Spinal cord (tissue), 10 donors: ENCODE measurements around the gene MSI2. TPM values are rescaled to one million over a fixed set of nuclear protein-coding genes. Genes with fewer than 3 reads are reported as not detected.
"Not testable (repeated sequence)": the region's sequence is repeated elsewhere in the genome, so short reads cannot be mapped to it uniquely, and the experiment has no call there.

Experiments used
- DNase-seq, 6 donors: peaks; one replicate each; pipeline versions ENCODE4 v3.0.0 to v3.0.0-alpha.2; 2013 to 2015; ENCODE audit warnings: low spot score in 6 of 6, low read depth in 4 of 6
- H3K27ac ChIP-seq: one replicate; pipeline ENCODE4 v1.5.1; 2013; ENCODE audit warnings: low read depth, low read length, control low read depth
- H3K27me3 ChIP-seq: one replicate; pipeline ENCODE4 v1.6.1; 2013; ENCODE audit warnings: low read length; ENCODE audit not compliant: control insufficient read depth, insufficient read depth
- H3K36me3 ChIP-seq: one replicate; pipeline ENCODE4 v1.6.1; 2013; ENCODE audit warnings: low read length; ENCODE audit not compliant: control insufficient read depth, insufficient read depth
- H3K4me1 ChIP-seq: one replicate; pipeline ENCODE4 v1.6.1; 2013; ENCODE audit warnings: low read length; ENCODE audit not compliant: control insufficient read depth, insufficient read depth
- H3K4me3 ChIP-seq: one replicate; pipeline ENCODE4 v1.5.1; 2013; ENCODE audit warnings: low read depth, low read length, control low read depth
- H3K9me3 ChIP-seq: one replicate; pipeline ENCODE4 v1.6.1; 2013; ENCODE audit warnings: low read length; ENCODE audit not compliant: control insufficient read depth, insufficient read depth
- WGBS: methylation state at CpG from one replicate; pipeline ENCODE4 v1.1.5; 2013; ENCODE audit warnings: missing lambda C conversion rate; ENCODE audit not compliant: insufficient coverage; 5-methylcytosine and 5-hydroxymethylcytosine counted together
- polyA plus RNA-seq, 2 donors: library from polyadenylated mRNA; unstranded; fragments of 120-200 nt; gene quantifications; one replicate each; pipeline ENCODE4 v1.2.1, GENCODE V29; 2013; ENCODE audit not compliant: insufficient read length in 2 of 2
- total RNA-seq, 2 donors: library from RNA; depleted of rRNA in 1 of 2; stranded (reverse); fragments of 120-200 nt in 1 of 2; fragments of >200 nt in 1 of 2; gene quantifications; one replicate each; pipeline versions ENCODE4 v1.2.3 to v1.2.4, GENCODE V29; 2013 to 2014
- donor health status: healthy.

Gene MSI2
- total and polyA plus RNA-seq, 4 donors = 92.8 to 167 (median 109) TPM

DNA sequence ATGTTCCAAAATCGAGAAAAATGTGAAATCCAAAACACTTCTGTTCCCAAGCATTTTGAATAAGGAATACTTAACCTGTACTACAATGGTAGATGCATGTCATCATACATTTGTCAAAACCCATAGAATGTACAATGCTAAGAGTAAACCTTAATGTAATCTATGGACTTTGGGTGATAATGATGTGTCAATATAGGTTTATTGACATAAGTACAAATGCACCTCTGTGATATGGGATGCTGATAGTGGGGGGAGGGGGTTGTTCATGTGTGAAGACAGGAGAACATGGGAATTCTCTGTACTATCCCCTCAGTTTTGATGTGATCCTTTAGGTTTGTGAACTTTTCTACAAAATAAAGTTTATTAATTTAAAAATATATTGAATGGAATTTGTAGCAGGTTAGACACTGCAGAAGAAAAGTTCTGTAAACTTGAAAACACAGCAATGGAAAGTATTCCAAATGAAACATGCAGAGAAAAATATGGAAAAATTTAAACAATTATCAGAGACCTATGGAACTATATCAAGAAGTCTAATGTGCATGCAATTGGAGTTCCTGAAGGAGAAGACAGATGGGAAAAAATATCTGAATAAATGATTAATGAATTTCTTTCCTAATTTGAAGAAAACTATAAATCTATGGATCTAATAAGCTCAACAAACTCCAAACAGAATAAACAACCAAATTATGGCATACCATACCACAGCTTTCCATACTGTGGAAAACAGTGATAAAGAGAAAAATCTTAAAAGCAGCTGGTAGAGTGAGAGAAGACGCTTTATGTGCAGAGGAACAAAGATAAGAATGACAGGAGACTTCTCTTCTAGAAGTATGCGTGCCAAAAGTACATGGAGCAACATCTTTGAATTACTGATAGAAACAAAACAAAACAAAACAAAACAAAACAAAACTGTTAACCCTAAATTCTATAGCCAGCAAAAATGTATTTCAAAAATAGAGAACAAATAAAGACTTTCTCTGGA, 34.7 kb upstream of the MSI2 start:
- Histone ChIP-seq H3K4me1 (no peaks in the 10 kb centered on the region), H3K27me3 (no peaks in the 10 kb centered on the region), H3K36me3 (no peaks in the 10 kb centered on the region), H3K27ac (no peak overlapping the region), H3K9me3 (peaks cover 3% of the 10 kb centered on the region), H3K4me3 (no peak overlapping the region)
- DNase-seq = no peak
- WGBS = 100% methylated on average over 1 of the region's 3 CpGs

DNA sequence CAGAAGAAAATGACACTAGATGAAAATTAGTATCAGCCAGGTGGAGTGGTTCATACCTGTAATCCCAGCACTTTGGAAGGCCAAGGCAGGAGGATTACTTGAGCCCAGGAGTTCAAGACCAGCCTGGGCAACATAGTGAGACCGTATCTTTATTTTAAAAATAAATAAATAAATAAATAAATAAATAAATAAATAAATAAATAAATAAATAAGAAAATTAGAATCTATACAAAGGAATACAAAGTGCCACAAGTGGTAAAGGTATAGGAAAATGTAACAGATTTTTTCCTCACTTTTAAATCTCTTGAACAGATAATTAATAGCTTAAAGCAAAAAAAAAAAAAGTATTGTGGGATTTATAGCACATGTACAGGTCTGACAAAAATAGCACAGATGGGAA, 33.9 kb upstream of the MSI2 start:
- no CpG with 5 or more reads among the region's 1 CpG for WGBS
- not testable (repeated sequence) for H3K36me3 ChIP-seq, H3K27ac ChIP-seq, H3K4me1 ChIP-seq, H3K4me3 ChIP-seq, H3K9me3 ChIP-seq, H3K27me3 ChIP-seq, DNase-seq

DNA sequence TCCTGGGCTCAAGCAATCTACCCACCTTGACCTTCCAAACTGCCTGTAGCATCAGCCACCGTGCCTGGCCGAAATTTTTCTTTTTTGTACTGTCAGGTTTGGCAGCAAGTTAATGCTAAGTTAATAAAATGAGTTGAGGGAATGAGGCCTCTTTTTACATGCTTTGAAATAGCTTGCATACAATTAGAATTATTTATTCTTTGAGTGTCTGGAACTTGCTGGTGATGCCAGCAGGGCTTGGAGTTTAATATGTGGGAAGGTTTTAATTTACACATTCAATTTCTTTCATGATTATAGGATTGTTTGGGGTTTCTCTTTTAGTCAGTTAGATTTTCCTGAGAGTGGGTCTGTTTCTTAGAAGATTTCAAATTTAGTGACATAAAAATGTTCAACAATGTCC, 31.2 kb upstream of the MSI2 start:
- no CpG with 5 or more reads among the region's 2 CpGs for WGBS
- no peak for DNase-seq
- no peak overlapping the region for H3K27ac ChIP-seq
- no peak overlapping the region for H3K4me3 ChIP-seq
- H3K27me3 ChIP-seq = no peaks in the 10 kb centered on the region
- no peaks in the 10 kb centered on the region for H3K4me1 ChIP-seq
- H3K9me3 ChIP-seq = peaks cover 3% of the 10 kb centered on the region
- no peaks in the 10 kb centered on the region for H3K36me3 ChIP-seq

DNA sequence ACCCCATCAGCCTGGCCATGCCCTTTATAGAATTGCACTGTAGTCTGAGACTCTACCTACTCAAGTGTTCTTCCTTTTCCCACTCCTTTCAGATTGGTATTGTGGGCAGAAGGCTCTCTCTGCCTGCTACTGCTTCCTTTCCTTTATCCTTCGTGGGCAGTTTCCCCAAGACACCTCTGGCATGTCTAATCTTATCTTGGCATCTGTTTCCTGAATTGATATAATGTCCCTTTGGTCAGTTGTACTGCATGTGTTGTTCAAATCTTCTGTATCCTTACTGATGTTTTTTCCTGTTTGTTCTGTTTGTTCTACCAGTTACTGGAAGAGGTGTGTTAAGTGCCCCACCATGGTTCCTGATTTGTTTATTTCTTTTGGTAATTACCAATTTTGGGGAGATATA, 29.5 kb upstream of the MSI2 start:
- Histone ChIP-seq H3K36me3 (no peaks in the 10 kb centered on the region), H3K27ac (no peak overlapping the region), H3K9me3 (no peaks in the 10 kb centered on the region), H3K4me1 (no peaks in the 10 kb centered on the region), H3K27me3 (no peaks in the 10 kb centered on the region), H3K4me3 (no peak overlapping the region)
- no CpG with 5 or more reads among the region's 1 CpG for WGBS
- DNase-seq = no peak

DNA sequence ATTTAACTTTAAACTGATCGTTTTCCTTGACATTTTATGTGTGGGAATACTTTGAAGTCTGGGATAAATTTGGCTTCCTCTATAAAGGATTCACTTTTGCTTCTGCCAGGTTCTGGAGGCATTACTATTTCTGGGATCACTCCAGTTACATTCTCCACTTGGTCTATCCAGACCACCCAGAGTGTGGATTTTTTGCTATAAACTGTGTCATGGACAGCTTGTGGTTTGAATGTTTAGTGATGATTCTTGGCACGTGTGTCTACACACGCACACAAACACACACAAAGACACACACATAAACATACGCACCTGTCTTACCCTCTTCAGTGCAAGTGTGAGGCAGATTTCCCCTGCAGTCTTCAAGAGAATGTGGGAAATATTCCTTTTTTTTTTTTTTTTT, 27.4 kb upstream of the MSI2 start:
- Histone ChIP-seq H3K27ac (no peak overlapping the region), H3K9me3 (no peaks in the 10 kb centered on the region), H3K4me1 (no peaks in the 10 kb centered on the region), H3K36me3 (no peaks in the 10 kb centered on the region), H3K27me3 (no peaks in the 10 kb centered on the region), H3K4me3 (no peak overlapping the region)
- peak in 1 of 6 donors; percentile 36 for DNase-seq
- no CpG with 5 or more reads among the region's 4 CpGs for WGBS

DNA sequence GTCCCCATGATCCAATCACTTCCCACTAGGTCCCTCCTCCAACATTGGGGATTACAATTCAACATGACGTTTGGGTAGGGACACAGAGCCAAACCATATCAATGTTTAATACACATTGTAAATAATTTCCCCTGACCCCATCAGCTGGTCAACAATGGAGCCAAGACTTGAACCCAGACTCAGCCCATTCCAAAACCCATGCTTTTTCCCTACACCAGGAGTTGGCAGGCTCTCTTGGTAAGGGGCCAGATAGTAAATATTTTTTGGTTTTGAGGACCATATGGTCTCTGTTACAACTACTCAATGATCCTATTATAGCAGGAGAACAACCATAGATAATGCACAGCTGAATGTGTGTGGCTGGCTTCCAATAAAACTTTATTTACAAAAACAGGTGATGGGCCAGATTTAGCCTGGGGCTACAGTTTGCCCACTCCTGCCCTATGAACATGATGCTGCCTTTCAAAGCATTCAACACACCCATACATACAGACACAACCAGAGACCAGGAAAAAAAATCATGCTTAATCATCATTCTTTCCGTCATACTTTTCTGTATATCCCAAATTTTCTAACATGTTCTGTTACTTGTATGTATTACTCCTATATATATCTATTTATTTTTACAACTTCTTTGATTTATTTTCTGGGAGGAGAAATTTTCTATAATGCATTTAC, 22.1 kb upstream of the MSI2 start:
- H3K27ac ChIP-seq = no peak overlapping the region
- WGBS = no CpG with 5 or more reads among the region's 2 CpGs
- H3K9me3 ChIP-seq = no peaks in the 10 kb centered on the region
- no peaks in the 10 kb centered on the region for H3K36me3 ChIP-seq
- H3K4me1 ChIP-seq = no peaks in the 10 kb centered on the region
- no peaks in the 10 kb centered on the region for H3K27me3 ChIP-seq
- DNase-seq = no peak
- no peak overlapping the region for H3K4me3 ChIP-seq

DNA sequence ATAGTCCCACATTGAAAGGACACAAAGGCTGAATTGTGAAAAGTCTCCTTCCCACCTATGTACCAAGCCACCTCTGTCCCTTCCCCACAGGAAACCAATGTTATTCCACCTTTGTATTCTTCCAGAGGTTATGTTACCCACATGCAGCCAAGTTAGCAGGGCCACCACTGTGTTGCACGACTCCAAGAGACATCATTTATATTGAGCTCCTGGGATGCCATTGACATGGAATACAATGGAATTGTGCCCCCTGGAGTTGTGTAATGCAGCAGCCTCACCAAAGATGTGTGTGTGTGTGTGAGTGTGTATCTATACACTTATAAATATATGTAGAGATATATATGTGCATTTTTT, 21.6 kb upstream of the MSI2 start:
- no CpG with 5 or more reads among the region's 1 CpG for WGBS
- Histone ChIP-seq H3K4me3 (no peak overlapping the region), H3K27ac (no peak overlapping the region), H3K27me3 (no peaks in the 10 kb centered on the region), H3K36me3 (no peaks in the 10 kb centered on the region), H3K9me3 (no peaks in the 10 kb centered on the region), H3K4me1 (no peaks in the 10 kb centered on the region)
- DNase-seq = no peak

DNA sequence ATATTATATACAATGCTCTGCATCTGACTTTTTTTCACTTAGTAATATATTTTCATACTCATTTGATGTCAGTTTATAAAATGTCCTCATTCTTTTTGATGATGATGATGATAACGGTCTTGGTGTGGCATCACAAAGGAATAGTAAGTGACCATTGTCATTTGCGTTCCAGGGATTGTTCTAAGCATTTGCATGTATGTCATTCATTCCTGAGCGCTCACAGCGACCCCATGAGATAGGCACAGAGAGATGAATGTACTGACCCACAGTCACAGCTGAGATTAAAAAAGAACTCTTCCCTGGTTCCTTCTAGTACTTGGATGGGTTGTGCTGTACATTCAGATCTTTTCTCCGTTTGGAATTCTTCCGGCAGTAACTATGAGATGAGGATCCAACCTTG, 21.2 kb upstream of the MSI2 start:
- Histone ChIP-seq H3K9me3 (no peaks in the 10 kb centered on the region), H3K4me3 (no peak overlapping the region), H3K36me3 (no peaks in the 10 kb centered on the region), H3K27ac (no peak overlapping the region), H3K27me3 (no peaks in the 10 kb centered on the region), H3K4me1 (no peaks in the 10 kb centered on the region)
- 59% methylated on average over 4 of the region's 6 CpGs for WGBS
- DNase-seq = no peak

DNA sequence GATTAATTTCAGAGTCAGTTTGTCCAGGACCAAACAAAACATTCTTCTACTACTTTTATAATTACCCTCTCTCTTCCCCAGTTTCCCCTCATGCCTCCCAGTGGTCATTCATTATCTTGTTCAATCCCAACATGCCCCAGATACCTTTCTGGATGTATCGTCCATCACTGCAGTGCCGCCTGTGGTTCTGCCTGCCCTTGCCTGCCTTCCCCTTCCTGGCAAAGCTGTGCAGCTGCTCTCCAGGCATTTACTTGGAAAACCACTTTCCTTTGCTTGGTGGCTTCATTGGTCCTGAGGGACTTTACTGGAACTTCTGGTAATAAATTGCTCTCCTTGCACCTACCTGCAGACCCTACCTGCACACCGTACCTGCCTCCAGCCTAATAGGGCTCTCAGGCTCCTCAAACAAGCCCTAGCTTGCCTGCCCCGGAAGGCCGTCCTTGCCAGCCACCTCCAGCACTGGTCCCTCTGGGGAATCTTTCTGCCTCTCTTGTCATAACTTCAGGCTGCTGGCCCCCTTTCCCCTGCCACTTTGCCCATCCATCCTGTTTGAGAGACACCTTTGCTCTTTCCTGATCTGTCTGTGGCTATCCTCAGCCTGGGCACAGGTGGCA, 19.5 kb upstream of the MSI2 start:
- H3K27me3 ChIP-seq = no peaks in the 10 kb centered on the region
- no peaks in the 10 kb centered on the region for H3K9me3 ChIP-seq
- H3K36me3 ChIP-seq = no peaks in the 10 kb centered on the region
- no peak overlapping the region for H3K27ac ChIP-seq
- no peaks in the 10 kb centered on the region for H3K4me1 ChIP-seq
- H3K4me3 ChIP-seq = no peak overlapping the region
- 90% methylated on average over 5 of the region's 5 CpGs for WGBS
- DNase-seq = no peak
